Measurements from ENCODE around the gene USP46. TPM values are rescaled to one million over a fixed set of nuclear protein-coding genes. Genes with fewer than 3 reads are reported as not detected.
A peak's percentile ranks its signal among the peaks of the same experiment; 100 is the strongest.

Gene USP46
- total and polyA plus RNA-seq, 2 of the 13 experiments (the other 11 are each of a cell fraction or from before 2014, with no cell fraction given): 4.7 to 17.4 TPM

- TF ChIP-seq KDM4B (CRISPR knock-in tag; IDR thresholded peaks at IDR 0.05) (no peak), ZNF7 (CRISPR knock-in tag; IDR thresholded peaks at IDR 0.05) (no peak), NFIC (IDR thresholded peaks at IDR 0.05; ENCODE audit: low read length) (no peak), ZNF362 (CRISPR knock-in tag; IDR thresholded peaks at IDR 0.05; ENCODE audit: borderline replicate concordance) (no peak), ZBTB2 (CRISPR knock-in tag; IDR thresholded peaks at IDR 0.05; ENCODE audit: low read depth) (no peak), CHD4 (IDR thresholded peaks at IDR 0.05; ENCODE audit: borderline replicate concordance, low read length) (no peak), HES4 (CRISPR knock-in tag; IDR thresholded peaks at IDR 0.05; ENCODE audit: borderline replicate concordance) (no peak), CREBL2 (CRISPR knock-in tag; IDR thresholded peaks at IDR 0.05; ENCODE audit: borderline replicate concordance) (no peak), ZBTB8A (CRISPR knock-in tag; IDR thresholded peaks at IDR 0.05; ENCODE audit: borderline replicate concordance, low read depth) (no peak), ARID2 (CRISPR knock-in tag; IDR thresholded peaks at IDR 0.05; ENCODE audit: borderline replicate concordance) (no peak), GLI4 (CRISPR knock-in tag; IDR thresholded peaks at IDR 0.05; ENCODE audit: borderline replicate concordance) (no peak), JDP2 (CRISPR knock-in tag; IDR thresholded peaks at IDR 0.05; ENCODE audit: borderline replicate concordance) (no peak; the same call in 1 of the 2 replicates), TAF1 (CRISPR knock-in tag; IDR thresholded peaks at IDR 0.05) (peak; percentile 4; the same call in 1 of the 2 replicates), BHLHE40 (IDR thresholded peaks at IDR 0.05; ENCODE audit: low read length) (no peak), KMT2A (CRISPR knock-in tag; IDR thresholded peaks at IDR 0.05) (no peak; the same call in 1 of the 2 replicates), ZNF121 (CRISPR knock-in tag; IDR thresholded peaks at IDR 0.05) (no peak), RFX1 (IDR thresholded peaks at IDR 0.05) (no peak), HMGXB4 (CRISPR knock-in tag; IDR thresholded peaks at IDR 0.05; ENCODE audit: borderline replicate concordance in 1 of 2, low read depth in 1 of 2) (peak in 1 of 2 experiments; percentile 34; a peak in 1 of 4 replicates), ZNF30 (CRISPR knock-in tag; IDR thresholded peaks at IDR 0.05) (no peak)
- TF ChIP-seq, protein P1, sequence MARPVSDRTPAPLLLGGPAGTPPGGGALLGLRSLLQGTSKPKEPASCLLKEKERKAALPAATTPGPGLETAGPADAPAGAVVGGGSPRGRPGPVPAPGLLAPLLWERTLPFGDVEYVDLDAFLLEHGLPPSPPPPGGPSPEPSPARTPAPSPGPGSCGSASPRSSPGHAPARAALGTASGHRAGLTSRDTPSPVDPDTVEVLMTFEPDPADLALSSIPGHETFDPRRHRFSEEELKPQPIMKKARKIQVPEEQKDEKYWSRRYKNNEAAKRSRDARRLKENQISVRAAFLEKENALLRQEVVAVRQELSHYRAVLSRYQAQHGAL (CRISPR knock-in tag; IDR thresholded peaks at IDR 0.05; ENCODE audit: not compliant biosample characterization): no peak
- TF ChIP-seq, protein P2, sequence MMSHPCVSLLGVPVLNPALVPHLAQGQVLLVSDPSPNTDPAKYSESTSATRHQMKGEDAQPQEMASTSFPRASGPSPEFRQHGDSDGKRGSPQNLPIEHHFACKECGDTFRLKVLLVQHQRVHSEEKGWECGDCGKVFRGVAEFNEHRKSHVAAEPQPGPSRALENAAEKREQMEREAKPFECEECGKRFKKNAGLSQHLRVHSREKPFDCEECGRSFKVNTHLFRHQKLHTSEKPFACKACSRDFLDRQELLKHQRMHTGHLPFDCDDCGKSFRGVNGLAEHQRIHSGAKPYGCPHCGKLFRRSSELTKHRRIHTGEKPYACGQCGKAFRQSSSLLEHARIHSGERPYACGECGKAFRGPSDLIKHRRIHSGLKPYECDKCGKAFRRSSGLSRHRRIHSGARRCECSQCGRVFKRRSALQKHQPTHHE (CRISPR knock-in tag; IDR thresholded peaks at IDR 0.05; ENCODE audit: borderline replicate concordance): 0 out of 2 replicates have a peak, but pooled peaks have one; percentile 55
Measured at GRCh38 chr4:52659001-52659721, at the start of gene USP46 (continued).

Data from HepG2 (cell line).